Body of pancreas (tissue), 4 donors: ENCODE results near the gene GRB2. TPM values are rescaled to one million over a fixed set of nuclear protein-coding genes. Genes with fewer than 3 reads are reported as not detected.
A peak's percentile ranks its signal among the peaks of the same experiment; 100 is the strongest.

Experiments used
- ATAC-seq: fragments of 150-250 bp; one replicate; pipeline ENCODE4 v1.9.1; 2016
- DNase-seq, 4 donors: peaks; one replicate each; pipeline ENCODE4 v3.0.0-alpha.2; 2019
- H3K27ac ChIP-seq, 4 donors: fragments of 200-600 bp; sonication (generic); 1 replicate in 3 of 4; 2 replicates in 1 of 4; pipeline versions ENCODE4 v1.5.1 to v1.6.1; 2016 to 2019; ENCODE audit warnings: mild to moderate bottlenecking in 1 of 4, mixed read lengths in 1 of 4, moderate library complexity in 1 of 4
- H3K27me3 ChIP-seq, 2 donors: fragments of 200-600 bp; sonication (generic); one replicate each; pipeline ENCODE4 v1.6.0; 2016; ENCODE audit warnings: mild to moderate bottlenecking in 1 of 2
- H3K36me3 ChIP-seq, 2 donors: fragments of 200-600 bp; sonication (generic); replicated peaks in 1 of 2; 2 replicates each; pipeline ENCODE4 v1.5.1; 2016; ENCODE audit warnings: low read depth in 2 of 2; ENCODE audit not compliant: insufficient read depth in 1 of 2
- H3K4me1 ChIP-seq: fragments of 200-600 bp; sonication (generic); one replicate; pipeline ENCODE4 v1.6.0; 2016
- H3K4me3 ChIP-seq, 2 donors: fragments of 200-600 bp; sonication (generic); 1 replicate in 1 of 2; 2 replicates in 1 of 2; pipeline ENCODE4 v1.5.1; 2016 to 2019
- H3K9me3 ChIP-seq, 3 donors: fragments of 200-600 bp; sonication (generic); 1 replicate in 2 of 3; 2 replicates in 1 of 3; pipeline ENCODE4 v1.5.1; 2016
- CTCF ChIP-seq, 7 experiments: fragments of 450-650 bp in 4 of 7; fragments of 200-600 bp in 3 of 7; sonication (generic) in 3 of 7; IDR thresholded peaks; one replicate each; pipeline ENCODE4 v1.5.1; 2016 to 2019; ENCODE audit warnings: antibody characterized with exemption in 7 of 7
- POLR2A ChIP-seq, 3 donors: fragments of 450-650 bp; IDR thresholded peaks; one replicate each; pipeline ENCODE4 v1.6.1; 2016; ENCODE audit warnings: antibody characterized with exemption in 3 of 3, mild to moderate bottlenecking in 2 of 3
- WGBS, 2 donors: methylation state at CpG; one replicate each; pipeline ENCODE4 v1.1.5; 2017; 5-methylcytosine and 5-hydroxymethylcytosine counted together
- intact Hi-C: fragments of 100-400 bp; cut with DNase I; formaldehyde crosslinking; loops from one replicate; pipeline ENCODE4 v1.15.1; 2023
- total RNA-seq, 2 donors: library from RNA; depleted of rRNA; stranded (reverse); fragments of >200 nt; gene quantifications; one replicate each; pipeline ENCODE4 v1.1.0, GENCODE V29; 2016

Gene GRB2
- total RNA-seq, 2 donors from 2014 or later, result 51.9 to 118 TPM

DNA sequence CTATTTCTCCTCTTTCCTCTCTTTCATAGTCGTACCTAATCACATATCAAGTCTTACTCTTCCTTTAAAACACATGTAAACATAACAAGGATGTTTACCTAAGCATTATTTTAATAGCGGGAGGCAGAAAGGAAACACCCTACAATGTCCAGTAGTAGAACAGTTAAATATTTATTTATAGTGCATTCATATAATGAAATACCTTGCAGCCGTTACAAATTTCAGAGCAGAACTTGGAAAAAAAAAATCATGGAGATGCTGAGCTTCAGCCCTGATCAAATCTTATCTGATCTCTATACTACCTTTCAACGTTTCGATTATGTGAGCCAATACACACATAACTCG is 39.6 kb downstream of the GRB2 start:
- DNase-seq, result no peak
- H3K36me3 ChIP-seq, result no peaks in the 10 kb centered on the region
- no peak for TF ChIP-seq POLR2A (IDR thresholded peaks at IDR 0.05)
- no peak for TF ChIP-seq CTCF (IDR thresholded peaks at IDR 0.05)
- ATAC-seq, result peak; percentile 16
- H3K4me3 ChIP-seq, result no peak overlapping the region
- no peaks in the 10 kb centered on the region for H3K9me3 ChIP-seq
- no peaks in the 10 kb centered on the region for H3K27me3 ChIP-seq
- H3K4me1 ChIP-seq, result peaks cover 60% of the 10 kb centered on the region
- H3K27ac ChIP-seq, result peak overlapping the region in 1 of 4 donors; percentile 7
- intact Hi-C loops, result no loop called here
- 16 to 26% methylated on average over 6 of the region's 6 CpGs for WGBS, 2 donors

- H3K4me1 ChIP-seq, result peaks cover 62% of the 10 kb centered on the region
These were observed 40.2 kb downstream of the GRB2 start for GRCh38 chr17:75365009-75365930.

DNA sequence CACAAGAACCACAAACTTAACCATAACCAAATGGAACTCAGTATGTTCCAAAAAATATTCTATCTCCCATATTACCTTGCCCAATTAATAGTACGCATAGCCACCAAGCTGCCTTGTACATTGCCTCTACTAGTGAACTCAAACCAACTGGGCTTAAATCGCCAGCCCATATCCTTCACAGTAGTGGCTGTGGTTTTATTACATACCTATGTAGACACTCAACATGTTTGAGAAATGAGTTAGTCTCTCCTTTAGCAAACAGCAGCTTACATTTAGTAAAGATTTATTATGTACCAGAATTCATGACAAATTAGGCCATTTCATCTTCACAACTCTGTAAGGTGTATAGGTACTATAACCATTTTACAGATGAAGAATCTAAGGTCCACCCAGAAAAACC is 41.4 kb downstream of the GRB2 start:
- peaks cover 64% of the 10 kb centered on the region for H3K4me1 ChIP-seq
- intact Hi-C loops, result no loop called here
- 89 to 92% methylated on average over 2 of the region's 2 CpGs for WGBS, 2 donors
- no peak for ATAC-seq
- no peak overlapping the region for H3K4me3 ChIP-seq
- no peaks in the 10 kb centered on the region for H3K27me3 ChIP-seq
- H3K9me3 ChIP-seq, result no peaks in the 10 kb centered on the region
- DNase-seq, result no peak
- TF ChIP-seq POLR2A (IDR thresholded peaks at IDR 0.05), result no peak
- no peak for TF ChIP-seq CTCF (IDR thresholded peaks at IDR 0.05)
- H3K27ac ChIP-seq, result no peak overlapping the region
- H3K36me3 ChIP-seq, result no peaks in the 10 kb centered on the region

More at GRCh38 chr17:75365009-75365930, 40.2 kb downstream of the GRB2 start:
- no peaks in the 10 kb centered on the region for H3K36me3 ChIP-seq
- H3K27ac ChIP-seq, result no peak overlapping the region
- 74 to 83% methylated on average over 8 of the region's 8 CpGs for WGBS, 2 donors
- H3K4me3 ChIP-seq, result no peak overlapping the region
- H3K27me3 ChIP-seq, result no peaks in the 10 kb centered on the region
- DNase-seq (no peak), ATAC-seq (no peak)
- H3K9me3 ChIP-seq, result no peaks in the 10 kb centered on the region
- no peak for TF ChIP-seq POLR2A (IDR thresholded peaks at IDR 0.05)
- TF ChIP-seq CTCF (IDR thresholded peaks at IDR 0.05), result no peak
- intact Hi-C loops, result no loop called here

DNA sequence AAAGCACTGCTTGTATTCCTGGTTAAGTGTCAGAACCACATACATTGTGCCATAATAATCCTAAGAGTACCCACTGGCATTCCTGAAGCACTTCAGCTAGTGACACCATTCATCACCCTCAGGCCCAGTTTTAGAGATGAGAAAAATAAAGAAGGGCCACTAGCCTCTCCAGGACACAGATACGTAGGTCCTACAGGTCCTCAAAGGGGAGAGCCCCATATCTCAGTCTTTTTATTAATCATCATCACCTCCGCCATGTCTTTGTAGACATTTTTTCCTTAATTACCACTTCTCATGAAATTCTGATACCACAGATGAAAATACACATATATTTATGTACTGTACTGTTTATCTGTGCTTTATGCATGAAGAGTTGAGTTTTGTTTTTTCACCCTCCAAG is 43.5 kb downstream of the GRB2 start:
- intact Hi-C loops, result no loop called here
- H3K36me3 ChIP-seq, result no peaks in the 10 kb centered on the region
- no peak for ATAC-seq

More for the DNA sequence above, 43.5 kb downstream of the GRB2 start:
- Histone ChIP-seq H3K4me1 (peaks cover 62% of the 10 kb centered on the region), H3K27ac (no peak overlapping the region), H3K9me3 (no peaks in the 10 kb centered on the region), H3K27me3 (no peaks in the 10 kb centered on the region), H3K4me3 (no peak overlapping the region)
- DNase-seq, result no peak
- WGBS, 2 donors, result 47 to 52% methylated on average over 2 of the region's 2 CpGs
- no peak for TF ChIP-seq POLR2A (IDR thresholded peaks at IDR 0.05)
- TF ChIP-seq CTCF (IDR thresholded peaks at IDR 0.05), result no peak
